ENCODE measurements around the gene ROPN1L.
"Not testable (repeated sequence)": the region's sequence is repeated elsewhere in the genome, so short reads cannot be mapped to it uniquely, and the experiment has no call there.

Gene ROPN1L

GRCh38 chr5:10501554-10502075 lies 59.9 kb downstream of the ROPN1L start:
- no peak for DNase-seq (ENCODE audit: low read depth in 2 of 2)

GRCh38 chr5:10502130-10502529 lies 60.5 kb downstream of the ROPN1L start:
- DNase-seq (ENCODE audit: low read depth in 2 of 2): no peak

- DNase-seq (ENCODE audit: low read depth in 2 of 2): no peak
Observed at GRCh38 chr5:10502578-10502977, 60.9 kb downstream of the ROPN1L start.

- no peak for DNase-seq (ENCODE audit: low read depth in 2 of 2)
Observed at GRCh38 chr5:10503321-10503720, 61.6 kb downstream of the ROPN1L start.

- DNase-seq (ENCODE audit: low read depth in 2 of 2): no peak
Observed at GRCh38 chr5:10503997-10504793, 62.5 kb downstream of the ROPN1L start.

GRCh38 chr5:10505517-10506095 lies 63.9 kb downstream of the ROPN1L start:
- no peak for DNase-seq (ENCODE audit: low read depth in 2 of 2)

- no peak for DNase-seq (ENCODE audit: low read depth in 2 of 2)
Observed at GRCh38 chr5:10506535-10506934, 64.9 kb downstream of the ROPN1L start.

GRCh38 chr5:10507575-10508096 lies 66.0 kb downstream of the ROPN1L start:
- DNase-seq (ENCODE audit: low read depth in 2 of 2): no peak

- no peak for DNase-seq (ENCODE audit: low read depth in 2 of 2)
Observed at GRCh38 chr5:10509575-10509974, 67.9 kb downstream of the ROPN1L start.

- DNase-seq (ENCODE audit: low read depth in 2 of 2): no peak
Observed at GRCh38 chr5:10511741-10512640, 70.3 kb downstream of the ROPN1L start.

GRCh38 chr5:10513501-10514442 lies 72.1 kb downstream of the ROPN1L start:
- DNase-seq (ENCODE audit: low read depth in 2 of 2): no peak

GRCh38 chr5:10514572-10514971 lies 72.9 kb downstream of the ROPN1L start:
- DNase-seq (ENCODE audit: low read depth in 2 of 2): not testable (repeated sequence)

Measured in stimulated activated CD8-positive, alpha-beta memory T cell treated with anti-CD3 and anti-CD28 coated beads, Interleukin-7, amount 100 ng/mL, for 1 hour (primary cell).